ENCODE data around the gene KCNAB1. TPM values are rescaled to one million over a fixed set of nuclear protein-coding genes. Genes with fewer than 3 reads are reported as not detected.
A peak's percentile ranks its signal among the peaks of the same experiment; 100 is the strongest.

The KCNAB1 gene
- total RNA-seq, 1 experiment from 2014 or later = not detected

DNA sequence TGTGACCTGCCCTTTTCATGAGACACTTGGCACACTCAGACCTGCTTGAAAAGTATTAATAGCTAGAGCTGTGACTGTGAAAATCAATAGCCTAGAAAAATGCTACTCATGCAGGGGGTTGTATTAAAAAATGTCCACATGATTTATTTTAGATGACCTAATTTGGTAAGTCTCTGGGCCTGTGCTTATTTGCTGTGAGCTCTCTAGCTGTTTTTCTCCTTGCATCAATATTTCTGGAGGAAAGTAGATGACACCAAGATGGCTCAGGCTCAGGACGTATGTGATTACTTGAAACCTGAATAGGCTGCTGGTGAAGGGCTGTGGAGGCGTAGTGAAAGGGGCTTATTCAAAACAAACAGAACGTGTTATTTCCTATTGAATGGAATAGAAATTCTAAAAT lies 29.5 kb downstream of the KCNAB1 start:
- H3K36me3 ChIP-seq (ENCODE audit: insufficient read depth, low read length, poor library complexity, severe bottlenecking) = no peaks in the 10 kb centered on the region
- intact Hi-C loops (cut with micrococcal nuclease; ENCODE audit: unreplicated experiment) = loop anchor here (2.0 to 5.0 kb wide), 9 partner anchors 153 to 1052 kb away; no protein-coding TSS in a partner anchor
- H3K27me3 ChIP-seq (replicated peaks; ENCODE audit: insufficient read depth, low read depth, low read length, poor library complexity) = no peaks in the 10 kb centered on the region
- no peaks in the 10 kb centered on the region for H3K9me3 ChIP-seq (ENCODE audit: low read depth, low read length, poor library complexity, severe bottlenecking)
- no peak overlapping the region for H3K27ac ChIP-seq (ENCODE audit: low read depth, low read length, poor library complexity, severe bottlenecking)
- no TSS peak for BruUV-seq (replicated peaks)
- ChIA-PET POLR2A (ENCODE audit: low non-redundant PET) (no interaction called here), CTCF (interaction anchor here (0.6 to 1.3 kb wide), 13 partner anchors 12 to 1052 kb away, joined by 3 to 12 read pairs (median 4); no protein-coding TSS in a partner anchor)
- TF ChIP-seq EZH2 (IDR thresholded peaks at IDR 0.05; ENCODE audit: borderline replicate concordance, low read depth, low read length, poor library complexity, severe bottlenecking) = no peak
- TF ChIP-seq, protein P1, sequence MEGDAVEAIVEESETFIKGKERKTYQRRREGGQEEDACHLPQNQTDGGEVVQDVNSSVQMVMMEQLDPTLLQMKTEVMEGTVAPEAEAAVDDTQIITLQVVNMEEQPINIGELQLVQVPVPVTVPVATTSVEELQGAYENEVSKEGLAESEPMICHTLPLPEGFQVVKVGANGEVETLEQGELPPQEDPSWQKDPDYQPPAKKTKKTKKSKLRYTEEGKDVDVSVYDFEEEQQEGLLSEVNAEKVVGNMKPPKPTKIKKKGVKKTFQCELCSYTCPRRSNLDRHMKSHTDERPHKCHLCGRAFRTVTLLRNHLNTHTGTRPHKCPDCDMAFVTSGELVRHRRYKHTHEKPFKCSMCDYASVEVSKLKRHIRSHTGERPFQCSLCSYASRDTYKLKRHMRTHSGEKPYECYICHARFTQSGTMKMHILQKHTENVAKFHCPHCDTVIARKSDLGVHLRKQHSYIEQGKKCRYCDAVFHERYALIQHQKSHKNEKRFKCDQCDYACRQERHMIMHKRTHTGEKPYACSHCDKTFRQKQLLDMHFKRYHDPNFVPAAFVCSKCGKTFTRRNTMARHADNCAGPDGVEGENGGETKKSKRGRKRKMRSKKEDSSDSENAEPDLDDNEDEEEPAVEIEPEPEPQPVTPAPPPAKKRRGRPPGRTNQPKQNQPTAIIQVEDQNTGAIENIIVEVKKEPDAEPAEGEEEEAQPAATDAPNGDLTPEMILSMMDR (conservative IDR thresholded peaks at IDR 0.05; ENCODE audit: low read depth, low read length) = no peak
- no peak for DNase-seq (ENCODE audit: low spot score)
- H3K4me3 ChIP-seq (ENCODE audit: low read depth, low read length, poor library complexity, severe bottlenecking) = no peak overlapping the region
- peaks cover 6% of the 10 kb centered on the region for H3K4me1 ChIP-seq (ENCODE audit: insufficient read depth, low read length, poor library complexity, severe bottlenecking)

DNA sequence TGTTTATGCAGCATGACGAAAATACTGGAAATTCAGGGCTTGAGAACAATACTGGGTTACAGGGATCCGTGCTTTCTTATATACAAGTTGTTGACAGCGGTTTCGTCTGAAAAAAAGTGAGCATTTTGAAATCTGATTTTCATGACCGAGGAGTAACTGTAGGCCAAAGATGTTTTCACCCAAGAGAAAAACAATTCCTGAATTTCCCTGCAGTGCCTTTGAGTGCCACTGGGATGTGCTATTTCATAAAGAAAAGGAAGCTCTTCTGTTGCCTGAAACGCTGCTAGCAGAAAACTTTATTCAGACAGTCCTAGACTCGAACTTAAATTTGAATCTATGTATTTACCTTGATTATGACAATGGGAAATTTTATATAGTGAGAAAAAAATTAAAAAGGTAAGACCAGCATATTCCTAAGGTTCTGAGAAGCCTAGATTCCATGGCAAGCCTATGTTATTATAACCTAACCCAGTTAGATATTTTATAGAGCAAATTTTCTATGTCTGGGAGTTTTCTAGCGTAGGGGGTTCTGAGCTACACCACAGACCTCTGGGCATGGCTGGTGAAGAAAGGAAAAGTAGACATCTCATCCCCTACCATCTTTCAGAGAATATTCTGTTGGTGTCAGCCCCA lies 30.2 kb downstream of the KCNAB1 start:
- TF ChIP-seq EZH2 (IDR thresholded peaks at IDR 0.05; ENCODE audit: borderline replicate concordance, low read depth, low read length, poor library complexity, severe bottlenecking) = no peak
- TF ChIP-seq, protein P1 (conservative IDR thresholded peaks at IDR 0.05; ENCODE audit: low read depth, low read length) = peak; percentile 92
- intact Hi-C loops (cut with micrococcal nuclease; ENCODE audit: unreplicated experiment) = loop anchor here (2.0 to 5.0 kb wide), 8 partner anchors 232 to 1052 kb away; no protein-coding TSS in a partner anchor
- peak; percentile 75 for DNase-seq (ENCODE audit: low spot score)
- Histone ChIP-seq H3K9me3 (ENCODE audit: low read depth, low read length, poor library complexity, severe bottlenecking) (no peaks in the 10 kb centered on the region), H3K27ac (ENCODE audit: low read depth, low read length, poor library complexity, severe bottlenecking) (no peak overlapping the region), H3K4me3 (ENCODE audit: low read depth, low read length, poor library complexity, severe bottlenecking) (no peak overlapping the region), H3K36me3 (ENCODE audit: insufficient read depth, low read length, poor library complexity, severe bottlenecking) (no peaks in the 10 kb centered on the region), H3K27me3 (replicated peaks; ENCODE audit: insufficient read depth, low read depth, low read length, poor library complexity) (no peaks in the 10 kb centered on the region), H3K4me1 (ENCODE audit: insufficient read depth, low read length, poor library complexity, severe bottlenecking) (peaks cover 6% of the 10 kb centered on the region)
- POLR2A ChIA-PET (ENCODE audit: low non-redundant PET) = no interaction called here
- CTCF ChIA-PET = interaction anchor here (0.6 to 1.3 kb wide), 11 partner anchors 10 to 1051 kb away, joined by 3 to 12 read pairs (median 4); no protein-coding TSS in a partner anchor
- BruUV-seq (replicated peaks) = no TSS peak

DNA sequence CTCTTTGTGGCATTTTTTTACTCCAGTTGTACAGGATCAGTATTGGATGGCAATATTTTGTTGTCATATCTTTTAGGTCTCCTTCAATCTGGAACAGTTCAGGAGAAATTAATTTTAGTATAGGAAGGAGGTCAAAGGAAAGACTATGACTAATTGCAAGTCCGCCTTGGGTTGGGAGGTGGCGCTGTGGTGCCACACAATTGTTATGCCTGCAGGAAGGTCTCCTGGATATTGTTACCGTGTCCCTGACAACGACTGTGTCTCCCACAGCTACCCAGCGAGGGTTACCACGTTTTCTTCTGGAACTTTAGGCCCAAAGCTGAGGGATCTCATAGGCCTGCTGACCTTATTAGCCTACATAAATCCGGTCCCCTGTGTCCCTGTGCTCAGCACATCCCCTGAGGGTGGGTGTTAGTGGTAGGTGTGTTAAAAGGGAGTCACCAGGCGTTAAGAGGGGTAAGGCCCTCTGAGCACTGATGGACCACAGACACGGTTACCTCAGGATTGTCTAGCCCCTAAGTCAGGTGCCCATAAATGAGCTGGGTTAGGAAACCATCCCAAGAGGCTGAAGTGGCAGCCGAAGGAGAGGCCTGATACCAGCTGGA lies 31.5 kb downstream of the KCNAB1 start:
- Histone ChIP-seq H3K4me3 (ENCODE audit: low read depth, low read length, poor library complexity, severe bottlenecking) (no peak overlapping the region), H3K27ac (ENCODE audit: low read depth, low read length, poor library complexity, severe bottlenecking) (no peak overlapping the region), H3K36me3 (ENCODE audit: insufficient read depth, low read length, poor library complexity, severe bottlenecking) (no peaks in the 10 kb centered on the region), H3K4me1 (ENCODE audit: insufficient read depth, low read length, poor library complexity, severe bottlenecking) (peaks cover 6% of the 10 kb centered on the region), H3K9me3 (ENCODE audit: low read depth, low read length, poor library complexity, severe bottlenecking) (no peaks in the 10 kb centered on the region), H3K27me3 (replicated peaks; ENCODE audit: insufficient read depth, low read depth, low read length, poor library complexity) (no peaks in the 10 kb centered on the region)
- BruUV-seq (replicated peaks) = no TSS peak
- POLR2A ChIA-PET (ENCODE audit: low non-redundant PET) = no interaction called here
- DNase-seq (ENCODE audit: low spot score) = peak; percentile 85
- CTCF ChIA-PET = interaction anchor here (0.9 to 2.0 kb wide), 4 partner anchors 230 to 1049 kb away, joined by 3 to 12 read pairs (median 6); no protein-coding TSS in a partner anchor
- TF ChIP-seq, protein P1 (conservative IDR thresholded peaks at IDR 0.05; ENCODE audit: low read depth, low read length) = peak; percentile 93
- TF ChIP-seq EZH2 (IDR thresholded peaks at IDR 0.05; ENCODE audit: borderline replicate concordance, low read depth, low read length, poor library complexity, severe bottlenecking) = no peak
- intact Hi-C loops (cut with micrococcal nuclease; ENCODE audit: unreplicated experiment) = loop anchor here (1.0 to 5.0 kb wide), 9 partner anchors 231 to 1050 kb away; no protein-coding TSS in a partner anchor
